ENCODE results near the gene SOWAHB.

Gene SOWAHB

GRCh38 chr4:76897536-76898384 is at the start of gene SOWAHB:
Gene SOWAHB, minus strand, starts transcription at chr4:76898144. Its CDS starts 295 bp downstream, at chr4:76897849.
- peak; percentile 91 for DNase-seq

- no peak for DNase-seq
Measured at GRCh38 chr4:76947369-76947768, 49.4 kb upstream of the SOWAHB start.

GRCh38 chr4:76943790-76944189 is 45.8 kb upstream of the SOWAHB start:
- no peak for DNase-seq

GRCh38 chr4:76943129-76943620 is 45.2 kb upstream of the SOWAHB start:
- no peak for DNase-seq

GRCh38 chr4:76939184-76939583 is 41.2 kb upstream of the SOWAHB start:
- DNase-seq = no peak

- no peak for DNase-seq
Measured at GRCh38 chr4:76931576-76932276, 33.8 kb upstream of the SOWAHB start.

- DNase-seq = no peak
Measured at GRCh38 chr4:76931087-76931486, 33.1 kb upstream of the SOWAHB start.

GRCh38 chr4:76930685-76931084 is 32.7 kb upstream of the SOWAHB start:
- no peak for DNase-seq

GRCh38 chr4:76926841-76927240 is 28.9 kb upstream of the SOWAHB start:
- DNase-seq = no peak

- DNase-seq = no peak
Measured at GRCh38 chr4:76923619-76924357, 25.8 kb upstream of the SOWAHB start.

- no peak for DNase-seq
Measured at GRCh38 chr4:76920715-76921114, 22.8 kb upstream of the SOWAHB start.

- DNase-seq = no peak
Measured at GRCh38 chr4:76909711-76910110, 11.8 kb upstream of the SOWAHB start.

- DNase-seq = no peak
Measured at GRCh38 chr4:76905521-76905920, 7.6 kb upstream of the SOWAHB start.

- no peak for DNase-seq
Measured at GRCh38 chr4:76904646-76905190, 6.8 kb upstream of the SOWAHB start.

GRCh38 chr4:76902233-76902890 is 4.4 kb upstream of the SOWAHB start:
- no peak for DNase-seq

GRCh38 chr4:76898949-76899645 is 1.2 kb upstream of the SOWAHB start:
- DNase-seq = no peak

GRCh38 chr4:76898385-76898692 is 395 bp upstream of the SOWAHB start:
- DNase-seq = no peak

- peak; percentile 51 for DNase-seq
Measured at GRCh38 chr4:76896614-76897535, 1.1 kb downstream of the SOWAHB start.

- DNase-seq = no peak
Measured at GRCh38 chr4:76896048-76896447, 1.9 kb downstream of the SOWAHB start.

- DNase-seq = no peak
Measured at GRCh38 chr4:76895619-76896018, 2.3 kb downstream of the SOWAHB start.
